Ishikawa (cell line): ENCODE results near the gene YPEL3.

Source experiments
- CEBPB ChIP-seq: IDR thresholded peaks from 2 replicates; pipeline ENCODE4 v1.6.1; 2012
- CREB1 ChIP-seq: IDR thresholded peaks from 2 replicates; pipeline ENCODE4 v1.6.1; 2012; ENCODE audit warnings: low read depth
- EGR1 ChIP-seq: IDR thresholded peaks from 2 replicates; pipeline ENCODE4 v1.6.1; 2012
- EP300 ChIP-seq: IDR thresholded peaks from 2 replicates; pipeline ENCODE4 v1.6.1; 2012; ENCODE audit warnings: borderline replicate concordance
- FOXM1 ChIP-seq: IDR thresholded peaks from 2 replicates; pipeline ENCODE4 v1.6.1; 2012; ENCODE audit warnings: low read depth, borderline replicate concordance
- NFIC ChIP-seq: IDR thresholded peaks from 2 replicates; pipeline ENCODE4 v1.6.1; 2012
- RAD21 ChIP-seq: IDR thresholded peaks from 2 replicates; pipeline ENCODE4 v1.6.1; 2012; ENCODE audit warnings: low read depth
- YY1 ChIP-seq: IDR thresholded peaks from 2 replicates; pipeline ENCODE4 v1.6.1; 2012; ENCODE audit warnings: low read depth
- ZBTB7A ChIP-seq: IDR thresholded peaks from 2 replicates; pipeline ENCODE4 v1.6.1; 2012; ENCODE audit warnings: low read depth
- TF ChIP-seq, protein P1 (sequence below): IDR thresholded peaks from 2 replicates; pipeline ENCODE4 v1.6.1; 2012
- TF ChIP-seq, protein P2 (sequence below): IDR thresholded peaks from 2 replicates; pipeline ENCODE4 v1.6.1; 2012; ENCODE audit warnings: low read depth, mild to moderate bottlenecking
- TF ChIP-seq, protein P3 (sequence below): IDR thresholded peaks from 2 replicates; pipeline ENCODE4 v1.6.1; 2012

DNA sequence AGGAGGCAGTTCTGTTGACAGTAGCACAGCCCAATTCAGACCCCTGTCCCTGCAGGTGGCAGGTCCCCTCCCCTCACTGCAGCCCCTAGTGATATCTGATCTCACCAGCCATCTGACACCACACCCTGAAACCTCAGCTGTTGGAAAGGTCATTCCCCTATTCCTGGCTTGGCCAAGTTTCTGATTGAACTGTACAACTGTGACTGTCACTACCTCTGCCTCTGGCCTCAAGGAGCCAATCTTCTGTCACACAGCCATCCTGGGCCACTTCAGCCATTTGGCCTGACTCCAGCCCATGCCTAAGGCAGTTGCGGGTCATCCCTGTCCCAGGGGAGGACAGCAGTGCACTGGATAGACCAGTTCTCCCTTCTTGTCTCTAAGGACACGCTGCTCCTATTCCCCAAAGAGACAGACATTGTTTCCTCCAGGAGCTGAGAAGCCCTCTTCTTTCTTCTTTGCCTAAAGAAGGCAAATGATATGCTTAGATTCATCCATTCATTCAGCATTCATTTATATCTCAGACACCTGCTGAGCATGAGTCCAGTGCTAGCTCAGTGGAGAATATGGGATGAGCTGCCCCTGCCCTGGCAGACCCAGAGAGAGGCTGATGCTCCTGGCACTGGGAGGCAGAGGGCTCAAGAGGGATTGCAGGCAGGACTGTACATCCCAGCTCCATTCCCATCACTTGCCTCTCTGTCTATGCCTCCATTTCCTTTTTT is 35.0 kb downstream of the YPEL3 start:
- TF ChIP-seq CEBPB (no peak), RAD21 (no peak), CREB1 (no peak), EP300 (no peak), EGR1 (no peak), YY1 (no peak), NFIC (no peak), ZBTB7A (no peak), FOXM1 (no peak)
- TF ChIP-seq, protein P1, sequence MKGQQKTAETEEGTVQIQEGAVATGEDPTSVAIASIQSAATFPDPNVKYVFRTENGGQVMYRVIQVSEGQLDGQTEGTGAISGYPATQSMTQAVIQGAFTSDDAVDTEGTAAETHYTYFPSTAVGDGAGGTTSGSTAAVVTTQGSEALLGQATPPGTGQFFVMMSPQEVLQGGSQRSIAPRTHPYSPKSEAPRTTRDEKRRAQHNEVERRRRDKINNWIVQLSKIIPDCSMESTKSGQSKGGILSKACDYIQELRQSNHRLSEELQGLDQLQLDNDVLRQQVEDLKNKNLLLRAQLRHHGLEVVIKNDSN = no peak
- TF ChIP-seq, protein P2, sequence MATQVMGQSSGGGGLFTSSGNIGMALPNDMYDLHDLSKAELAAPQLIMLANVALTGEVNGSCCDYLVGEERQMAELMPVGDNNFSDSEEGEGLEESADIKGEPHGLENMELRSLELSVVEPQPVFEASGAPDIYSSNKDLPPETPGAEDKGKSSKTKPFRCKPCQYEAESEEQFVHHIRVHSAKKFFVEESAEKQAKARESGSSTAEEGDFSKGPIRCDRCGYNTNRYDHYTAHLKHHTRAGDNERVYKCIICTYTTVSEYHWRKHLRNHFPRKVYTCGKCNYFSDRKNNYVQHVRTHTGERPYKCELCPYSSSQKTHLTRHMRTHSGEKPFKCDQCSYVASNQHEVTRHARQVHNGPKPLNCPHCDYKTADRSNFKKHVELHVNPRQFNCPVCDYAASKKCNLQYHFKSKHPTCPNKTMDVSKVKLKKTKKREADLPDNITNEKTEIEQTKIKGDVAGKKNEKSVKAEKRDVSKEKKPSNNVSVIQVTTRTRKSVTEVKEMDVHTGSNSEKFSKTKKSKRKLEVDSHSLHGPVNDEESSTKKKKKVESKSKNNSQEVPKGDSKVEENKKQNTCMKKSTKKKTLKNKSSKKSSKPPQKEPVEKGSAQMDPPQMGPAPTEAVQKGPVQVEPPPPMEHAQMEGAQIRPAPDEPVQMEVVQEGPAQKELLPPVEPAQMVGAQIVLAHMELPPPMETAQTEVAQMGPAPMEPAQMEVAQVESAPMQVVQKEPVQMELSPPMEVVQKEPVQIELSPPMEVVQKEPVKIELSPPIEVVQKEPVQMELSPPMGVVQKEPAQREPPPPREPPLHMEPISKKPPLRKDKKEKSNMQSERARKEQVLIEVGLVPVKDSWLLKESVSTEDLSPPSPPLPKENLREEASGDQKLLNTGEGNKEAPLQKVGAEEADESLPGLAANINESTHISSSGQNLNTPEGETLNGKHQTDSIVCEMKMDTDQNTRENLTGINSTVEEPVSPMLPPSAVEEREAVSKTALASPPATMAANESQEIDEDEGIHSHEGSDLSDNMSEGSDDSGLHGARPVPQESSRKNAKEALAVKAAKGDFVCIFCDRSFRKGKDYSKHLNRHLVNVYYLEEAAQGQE = no peak
- TF ChIP-seq, protein P3, sequence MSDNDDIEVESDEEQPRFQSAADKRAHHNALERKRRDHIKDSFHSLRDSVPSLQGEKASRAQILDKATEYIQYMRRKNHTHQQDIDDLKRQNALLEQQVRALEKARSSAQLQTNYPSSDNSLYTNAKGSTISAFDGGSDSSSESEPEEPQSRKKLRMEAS = no peak
